ENCODE data around the gene SLBP.

SLBP gene

GRCh38 chr4:1653776-1654175 lies 58.3 kb downstream of the SLBP start:
- DNase-seq (ENCODE audit: low spot score): no peak

- DNase-seq (ENCODE audit: low spot score): no peak
Observed at GRCh38 chr4:1652088-1652487, 60.0 kb downstream of the SLBP start.

GRCh38 chr4:1651609-1652008 lies 60.5 kb downstream of the SLBP start:
- no peak for DNase-seq (ENCODE audit: low spot score)

GRCh38 chr4:1648962-1649361 lies 63.2 kb downstream of the SLBP start:
- no peak for DNase-seq (ENCODE audit: low spot score)

GRCh38 chr4:1647432-1647831 lies 64.7 kb downstream of the SLBP start:
- no peak for DNase-seq (ENCODE audit: low spot score)

- DNase-seq (ENCODE audit: low spot score): no peak
Observed at GRCh38 chr4:1646690-1647089, 65.4 kb downstream of the SLBP start.

- peak; percentile 93 for DNase-seq (ENCODE audit: low spot score)
Observed at GRCh38 chr4:1644891-1645657, 67.0 kb downstream of the SLBP start.

GRCh38 chr4:1643971-1644735 lies 68.0 kb downstream of the SLBP start:
- no peak for DNase-seq (ENCODE audit: low spot score)

Data from Ammon's horn (tissue), 1 donor.